HUDEP-2 (cell line): ENCODE data around the gene NOX1.
"Not testable (repeated sequence)": the region's sequence is repeated elsewhere in the genome, so short reads cannot be mapped to it uniquely, and the experiment has no call there.

Experiments
- DNase-seq, 76 experiments: peaks; one replicate each; lab custom pipeline; 2025; ENCODE audit not compliant: unreplicated experiment in 76 of 76; lab: John Stamatoyannopoulos, UW

Gene NOX1

DNA sequence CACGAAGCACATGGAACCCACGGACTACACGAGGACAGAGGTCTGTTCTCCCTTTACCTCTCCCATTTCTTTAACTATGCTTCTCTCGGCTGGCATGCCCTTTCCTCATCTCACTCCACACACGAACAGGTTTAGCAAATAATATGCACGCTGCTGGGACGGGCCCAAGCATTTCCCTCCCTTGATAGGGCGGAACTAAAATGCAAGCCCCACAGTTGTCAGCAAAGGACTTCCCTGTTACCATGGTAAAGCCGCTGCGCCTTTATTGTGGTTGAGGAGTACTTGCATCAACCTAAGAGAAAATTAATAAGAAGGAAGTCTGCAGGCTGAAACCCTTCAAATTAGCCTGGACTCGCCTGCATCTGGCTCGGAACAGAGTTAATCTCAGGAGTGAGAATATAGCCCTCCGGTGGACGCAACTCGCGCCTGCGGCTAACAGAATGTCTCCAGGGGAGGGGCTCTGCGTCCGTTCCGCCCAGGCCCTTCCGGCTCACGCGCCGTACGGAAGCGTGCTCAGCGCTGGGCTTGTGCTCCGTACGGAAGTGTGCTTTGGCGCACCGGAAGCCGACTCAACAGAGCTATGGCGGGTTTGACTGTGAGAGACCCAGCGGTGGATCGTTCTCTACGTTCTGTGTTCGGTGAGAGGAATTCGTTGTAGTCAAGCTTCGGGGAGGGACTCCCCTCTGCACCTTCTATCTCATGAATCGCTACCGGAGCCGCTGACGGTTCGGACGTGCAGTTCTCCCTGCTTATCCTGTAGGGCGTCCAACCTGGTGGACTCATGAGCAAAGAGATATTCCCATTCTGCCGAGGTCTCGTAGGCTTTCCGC, 54.1 kb downstream of the NOX1 start, which contains the start of gene CSTF2:
Gene CSTF2, plus strand, starts transcription at position 555 of the 830 bp plus-strand sequence. Its CDS starts 26 bp downstream, at position 581.
- peak in 75 of 76 experiments; percentile 1 to 78 (median 62) for DNase-seq

DNA sequence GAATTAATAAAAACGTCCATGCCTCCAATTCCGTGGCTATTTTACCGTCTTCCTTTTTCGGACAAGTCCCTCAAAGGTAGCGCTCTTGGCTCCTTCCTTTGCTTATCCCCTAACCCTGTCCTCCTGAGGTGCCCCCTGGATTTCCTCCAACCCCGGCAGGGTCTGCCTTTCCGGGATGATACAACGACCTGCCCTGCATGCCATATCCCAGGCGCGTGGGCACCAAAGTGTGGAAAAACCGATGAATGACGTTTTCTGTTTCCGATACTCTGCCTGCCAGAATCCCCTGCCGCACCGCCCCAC, 54.7 kb downstream of the NOX1 start:
- peak in 3 of 76 experiments; percentile 9 to 24 (median 11) for DNase-seq

DNA sequence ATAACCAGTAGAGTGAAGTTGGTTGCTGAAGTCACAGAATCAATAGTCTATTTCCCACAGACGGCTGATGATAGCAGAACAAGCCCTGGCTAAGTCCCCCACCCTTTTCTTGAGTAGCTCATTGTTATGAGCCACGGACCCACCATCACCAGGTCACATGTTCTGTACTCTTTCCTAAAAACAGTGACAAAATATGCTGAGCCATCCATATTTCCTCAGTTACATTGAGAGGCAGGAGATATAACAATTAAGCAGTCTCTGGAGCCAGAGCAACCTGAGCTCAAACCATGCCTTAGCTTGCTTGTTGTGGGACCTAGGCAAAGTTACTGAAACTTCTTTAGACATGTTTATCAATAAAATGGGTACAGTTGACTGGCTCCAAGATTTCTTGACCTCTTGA, 56.8 kb downstream of the NOX1 start:
- no peak for DNase-seq

DNA sequence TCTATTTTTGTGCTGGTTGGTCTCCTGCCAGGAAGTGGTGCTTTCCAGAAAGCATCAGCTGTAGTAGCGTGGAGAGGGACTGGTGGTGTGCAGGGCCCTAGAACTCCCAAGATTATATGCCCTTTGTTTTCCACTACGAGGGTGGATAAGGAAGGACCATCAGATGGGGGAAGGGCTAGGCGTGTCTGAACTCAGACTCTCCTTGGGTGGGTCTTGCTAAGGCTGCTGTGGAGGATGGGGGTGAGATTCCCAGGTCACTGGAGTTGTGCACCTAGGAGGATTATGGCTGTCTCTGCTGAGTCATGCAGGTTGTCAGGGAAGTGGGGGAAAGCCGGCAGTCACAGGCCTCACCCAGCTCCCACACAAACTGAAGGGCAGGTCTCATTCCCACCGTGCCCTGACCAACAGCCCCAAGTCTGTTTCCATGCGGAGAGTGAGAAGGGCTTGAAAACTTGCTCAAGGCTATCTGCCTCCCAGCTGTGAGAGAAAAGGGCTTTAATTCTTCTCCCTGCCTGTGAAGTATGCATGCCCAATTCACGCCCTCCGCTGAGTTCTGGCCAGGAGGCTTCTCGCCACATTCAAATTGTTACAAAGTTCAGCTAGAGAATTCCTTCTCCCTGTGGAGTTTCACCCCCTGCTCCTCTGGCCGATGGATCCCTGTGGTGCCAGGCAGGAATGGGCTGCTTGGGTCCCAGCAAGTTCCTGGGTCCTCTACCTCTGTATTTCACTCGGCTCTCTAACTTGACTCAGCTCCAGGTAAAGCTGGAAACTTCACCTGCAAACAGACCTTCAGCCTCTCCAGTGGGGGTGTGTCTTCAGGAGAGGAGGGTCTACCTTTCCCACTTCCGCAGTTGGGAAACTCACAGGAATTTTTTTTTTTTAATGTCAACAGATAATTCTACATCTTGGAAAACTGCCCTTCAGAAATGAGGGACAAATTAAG, 61.7 kb downstream of the NOX1 start:
- no peak for DNase-seq

DNA sequence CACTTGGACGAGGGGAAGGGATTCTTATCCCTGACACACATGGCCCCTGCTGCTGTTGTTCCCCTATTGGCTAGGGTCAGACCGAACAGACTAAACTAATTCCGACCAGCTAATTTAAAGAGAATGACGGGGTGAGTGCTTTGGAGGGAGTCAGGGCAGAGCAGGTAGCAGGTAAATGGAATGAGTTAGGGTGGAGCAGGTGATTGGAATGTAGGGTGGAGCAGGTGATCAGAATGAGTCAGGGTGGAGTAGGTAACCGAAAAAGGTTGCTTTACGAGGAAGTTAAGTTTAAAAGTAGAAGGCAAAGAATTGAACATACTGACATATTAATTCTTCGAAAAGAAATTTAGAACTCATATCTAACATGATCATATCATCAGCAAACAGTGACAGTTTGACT, 65.9 kb downstream of the NOX1 start:
- not testable (repeated sequence) for DNase-seq

DNA sequence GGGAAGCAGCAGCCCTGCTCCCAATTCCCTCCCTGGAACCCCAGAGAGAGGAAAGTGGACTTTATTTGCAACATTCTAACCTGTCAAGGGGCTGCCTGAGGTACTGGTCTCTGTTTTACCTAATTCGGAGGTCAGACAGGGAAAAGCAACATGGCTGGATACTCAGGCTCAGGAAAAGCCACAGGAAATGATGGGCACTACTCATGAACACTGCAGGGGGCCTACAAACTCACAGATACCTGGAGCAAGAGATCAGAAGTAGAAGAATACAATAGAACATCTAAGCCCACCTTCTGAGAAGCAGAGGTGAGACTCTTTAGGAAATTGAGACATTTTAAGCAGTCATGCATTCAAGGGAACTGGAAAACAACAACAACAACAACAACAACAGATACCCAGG, 69.4 kb downstream of the NOX1 start:
- no peak for DNase-seq

DNA sequence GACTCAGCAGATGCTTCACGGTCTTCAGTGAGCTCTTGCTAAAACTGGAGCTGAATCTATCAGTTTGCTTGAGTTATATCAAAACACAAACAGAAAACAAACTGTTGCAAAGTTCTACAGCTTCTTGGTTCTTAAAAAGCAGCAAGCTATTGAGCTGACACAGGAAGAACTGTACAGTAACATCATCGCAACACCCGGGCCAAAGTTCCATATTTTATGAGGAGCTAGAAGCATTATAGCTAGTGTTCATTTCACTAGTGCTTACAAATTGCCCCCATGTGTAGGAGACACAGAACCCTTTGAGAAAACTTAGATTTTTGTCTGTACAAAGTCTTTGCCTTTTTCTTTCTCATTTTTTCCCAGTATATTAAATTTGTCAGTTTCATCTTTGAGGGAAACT, 71.3 kb downstream of the NOX1 start:
- DNase-seq: no peak

DNA sequence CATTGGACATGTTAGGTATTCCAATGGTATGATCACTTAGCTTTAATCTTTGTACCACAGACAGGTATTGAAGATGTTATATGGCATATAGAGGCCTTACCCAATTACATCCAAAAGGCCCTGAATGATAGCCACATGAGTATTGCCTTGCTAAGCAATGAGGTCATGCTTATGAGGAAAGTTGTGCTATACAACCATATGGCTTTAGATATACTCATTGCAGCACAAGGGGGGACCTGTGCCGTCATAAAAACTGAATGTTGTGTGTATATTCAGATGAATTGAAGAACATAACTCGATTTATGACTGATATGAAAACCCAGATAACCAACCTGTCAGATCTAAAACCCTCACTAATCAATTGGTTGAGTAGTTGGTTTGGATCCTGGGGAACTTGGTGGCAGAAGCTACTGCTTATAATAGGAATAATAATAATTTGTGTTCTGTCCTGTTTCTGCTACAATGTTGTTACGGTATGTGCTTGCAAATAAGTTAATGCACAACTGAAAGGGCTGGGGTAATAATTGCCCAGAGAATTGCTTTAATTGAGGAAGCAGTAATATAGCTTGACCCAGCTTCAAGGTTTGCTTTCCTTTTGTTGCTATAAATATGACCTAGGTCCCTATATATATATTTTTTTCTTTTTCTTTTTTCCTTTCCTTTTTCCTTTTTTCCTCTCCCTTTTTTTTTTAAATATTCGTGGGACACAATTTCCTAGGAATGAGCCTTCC, 75.5 kb downstream of the NOX1 start:
- DNase-seq: no peak

DNA sequence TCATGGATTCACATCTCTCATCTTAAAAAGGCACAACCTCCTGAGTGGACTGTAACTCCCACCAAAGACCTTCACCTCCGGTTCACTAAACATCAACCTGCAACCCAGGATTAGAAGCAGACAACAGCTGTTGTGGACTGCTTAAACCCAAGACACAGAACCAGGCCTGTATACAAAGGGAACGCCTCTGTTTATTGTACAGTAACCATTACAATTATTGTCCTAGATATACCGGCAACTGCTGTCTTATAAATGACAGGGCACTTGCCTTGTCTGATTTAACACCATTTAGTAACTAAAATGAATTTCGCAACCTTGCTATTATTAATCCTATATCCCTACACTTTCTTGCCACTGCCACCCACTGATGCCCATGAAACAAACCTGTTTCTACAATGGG, 76.8 kb downstream of the NOX1 start:
- DNase-seq: no peak

DNA sequence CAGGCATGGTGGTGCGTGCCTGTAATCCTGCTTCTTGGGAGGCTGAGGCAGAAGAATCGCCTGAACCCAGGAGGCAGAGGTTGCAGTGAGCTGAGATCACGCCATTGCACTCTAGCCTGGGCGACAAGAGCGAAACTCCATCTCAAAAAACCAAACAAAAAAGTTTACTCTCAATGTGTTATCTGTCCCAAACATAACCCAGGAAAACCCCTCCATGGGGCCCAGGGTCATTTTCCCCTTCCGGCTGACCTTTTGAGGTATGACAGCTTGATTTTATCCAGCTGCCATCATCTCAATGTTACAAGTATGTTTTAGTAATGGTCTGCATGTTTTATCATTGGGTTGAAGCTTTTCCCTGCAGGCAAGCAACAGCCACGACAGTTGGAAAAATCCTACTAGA, 77.8 kb downstream of the NOX1 start:
- not testable (repeated sequence) for DNase-seq
